HG03175 (cell line): ENCODE results near the gene TTYH3.
A peak's percentile ranks its signal among the peaks of the same experiment; 100 is the strongest.

ENCODE experiments used
- ATAC-seq: cut with Tn5 transposase; IDR thresholded peaks from one replicate; pipeline ENCODE4 v1.9.1; 2021; ENCODE audit warnings: mild to moderate bottlenecking, moderate library complexity; ENCODE audit not compliant: unreplicated experiment

Gene TTYH3

GRCh38 chr7:2633538-2634266 lies 1.9 kb downstream of the TTYH3 start:
- ATAC-seq, result no peak

GRCh38 chr7:2634267-2635145 lies 2.7 kb downstream of the TTYH3 start:
- no peak for ATAC-seq

GRCh38 chr7:2635148-2635668 lies 3.4 kb downstream of the TTYH3 start:
- no peak for ATAC-seq

GRCh38 chr7:2635810-2636701 lies 4.3 kb downstream of the TTYH3 start:
- ATAC-seq, result no peak

- ATAC-seq, result no peak
Measured at GRCh38 chr7:2637066-2637471, 5.3 kb downstream of the TTYH3 start.

GRCh38 chr7:2637505-2638223 lies 5.9 kb downstream of the TTYH3 start:
- ATAC-seq, result peak; percentile 49

GRCh38 chr7:2638224-2638991 lies 6.6 kb downstream of the TTYH3 start:
- no peak for ATAC-seq

- ATAC-seq, result no peak
Measured at GRCh38 chr7:2639181-2639681, 7.4 kb downstream of the TTYH3 start.

- no peak for ATAC-seq
Measured at GRCh38 chr7:2639695-2640481, 8.1 kb downstream of the TTYH3 start.

GRCh38 chr7:2640482-2640830 lies 8.7 kb downstream of the TTYH3 start:
- ATAC-seq, result no peak

- ATAC-seq, result no peak
Measured at GRCh38 chr7:2640846-2641316, 9.1 kb downstream of the TTYH3 start.

- peak; percentile 46 for ATAC-seq
Measured at GRCh38 chr7:2641406-2642393, 9.9 kb downstream of the TTYH3 start.

GRCh38 chr7:2643386-2644219 lies 11.8 kb downstream of the TTYH3 start:
- ATAC-seq, result no peak

GRCh38 chr7:2644220-2644561 lies 12.4 kb downstream of the TTYH3 start:
- ATAC-seq, result no peak

- ATAC-seq, result peak; percentile 36
Measured at GRCh38 chr7:2644562-2645273, 12.9 kb downstream of the TTYH3 start.
